HL-60 (cell line): ENCODE data around the gene PRKCG.

Source experiments
- CTCF ChIP-seq: IDR thresholded peaks from one replicate; pipeline ENCODE4 v1.5.1; 2011; ENCODE audit warnings: low read length, control low read depth, inconsistent platforms; ENCODE audit not compliant: insufficient read depth
- GABPA ChIP-seq: IDR thresholded peaks from 2 replicates; pipeline ENCODE4 v1.6.1; 2012; ENCODE audit warnings: low read depth
- POLR2AphosphoS5 ChIP-seq: IDR thresholded peaks from 2 replicates; pipeline ENCODE4 v1.6.1; 2012; ENCODE audit warnings: low read depth
- REST ChIP-seq: IDR thresholded peaks from 2 replicates; pipeline ENCODE4 v1.6.1; 2012; ENCODE audit warnings: low read depth; ENCODE audit not compliant: insufficient replicate concordance

- no peak for TF ChIP-seq GABPA
- TF ChIP-seq CTCF = no peak
- TF ChIP-seq REST = no peak
- no peak for TF ChIP-seq POLR2AphosphoS5
These were observed 30.7 kb downstream of the PRKCG start for GRCh38 chr19:53912653-53913052.
